EH (cell line): ENCODE results near the gene SLC7A8.
A peak's percentile ranks its signal among the peaks of the same experiment; 100 is the strongest.
"Not testable (repeated sequence)": the region's sequence is repeated elsewhere in the genome, so short reads cannot be mapped to it uniquely, and the experiment has no call there.

ENCODE experiments used
- DNase-seq: peaks from one replicate; pipeline ENCODE4 v3.0.0-alpha.2; 2015; ENCODE audit warnings: low read depth

Gene SLC7A8

GRCh38 chr14:23183479-23183878 is at the start of gene SLC7A8:
Gene SLC7A8, minus strand, starts transcription at chr14:23183660. Its CDS starts 746 bp downstream, at chr14:23182914.
- peak; percentile 34 for DNase-seq

- DNase-seq: not testable (repeated sequence)
Observed at GRCh38 chr14:23232241-23232808, 48.9 kb upstream of the SLC7A8 start.

- no peak for DNase-seq
Observed at GRCh38 chr14:23228812-23229211, 45.4 kb upstream of the SLC7A8 start.

GRCh38 chr14:23227566-23227965 is 44.1 kb upstream of the SLC7A8 start:
- DNase-seq: no peak

GRCh38 chr14:23224958-23225357 is 41.5 kb upstream of the SLC7A8 start:
- not testable (repeated sequence) for DNase-seq

GRCh38 chr14:23219075-23219474 is 35.6 kb upstream of the SLC7A8 start:
- no peak for DNase-seq

- DNase-seq: no peak
Observed at GRCh38 chr14:23217032-23218020, 33.9 kb upstream of the SLC7A8 start.

- DNase-seq: no peak
Observed at GRCh38 chr14:23215421-23215820, 32.0 kb upstream of the SLC7A8 start.

GRCh38 chr14:23209651-23210423 is 26.4 kb upstream of the SLC7A8 start:
- peak; percentile 19 for DNase-seq

- no peak for DNase-seq
Observed at GRCh38 chr14:23208324-23208723, 24.9 kb upstream of the SLC7A8 start.

- DNase-seq: no peak
Observed at GRCh38 chr14:23207146-23207540, 23.7 kb upstream of the SLC7A8 start.

- no peak for DNase-seq
Observed at GRCh38 chr14:23206422-23207145, 23.1 kb upstream of the SLC7A8 start.

- no peak for DNase-seq
Observed at GRCh38 chr14:23202001-23202400, 18.5 kb upstream of the SLC7A8 start.

- DNase-seq: not testable (repeated sequence)
Observed at GRCh38 chr14:23199141-23199540, 15.7 kb upstream of the SLC7A8 start.

GRCh38 chr14:23196487-23196886 is 13.0 kb upstream of the SLC7A8 start:
- DNase-seq: not testable (repeated sequence)

- DNase-seq: no peak
Observed at GRCh38 chr14:23195552-23196101, 12.2 kb upstream of the SLC7A8 start.

GRCh38 chr14:23193432-23193831 is 10.0 kb upstream of the SLC7A8 start:
- no peak for DNase-seq

- no peak for DNase-seq
Observed at GRCh38 chr14:23187925-23188324, 4.5 kb upstream of the SLC7A8 start.

- DNase-seq: peak; percentile 70
Observed at GRCh38 chr14:23186913-23187654, 3.6 kb upstream of the SLC7A8 start.

GRCh38 chr14:23185063-23185462 is 1.6 kb upstream of the SLC7A8 start:
- peak; percentile 54 for DNase-seq

GRCh38 chr14:23183158-23183470 is 346 bp downstream of the SLC7A8 start:
- peak; percentile 20 for DNase-seq
